T-helper 2 cell treated with Interferon-gamma antibody and Interleukin-4, amounts not matched to agents 100 ng/mL and 5 ng/mL, for 36 hours (primary cell): Measurements from ENCODE around the gene PTH1R. TPM values are rescaled to one million over a fixed set of nuclear protein-coding genes. Genes with fewer than 3 reads are reported as not detected.

Experiments
- intact Hi-C: fragments of 100-400 bp; cut with micrococcal nuclease; formaldehyde crosslinking; loops from one replicate; pipeline ENCODE4 v1.15.1; 2023
- total RNA-seq: library from RNA; stranded (reverse); gene quantifications from 2 replicates; pipeline ENCODE4 v1.2.3, GENCODE V29; 2022

The PTH1R gene
- not detected in 2 replicates for total RNA-seq

DNA sequence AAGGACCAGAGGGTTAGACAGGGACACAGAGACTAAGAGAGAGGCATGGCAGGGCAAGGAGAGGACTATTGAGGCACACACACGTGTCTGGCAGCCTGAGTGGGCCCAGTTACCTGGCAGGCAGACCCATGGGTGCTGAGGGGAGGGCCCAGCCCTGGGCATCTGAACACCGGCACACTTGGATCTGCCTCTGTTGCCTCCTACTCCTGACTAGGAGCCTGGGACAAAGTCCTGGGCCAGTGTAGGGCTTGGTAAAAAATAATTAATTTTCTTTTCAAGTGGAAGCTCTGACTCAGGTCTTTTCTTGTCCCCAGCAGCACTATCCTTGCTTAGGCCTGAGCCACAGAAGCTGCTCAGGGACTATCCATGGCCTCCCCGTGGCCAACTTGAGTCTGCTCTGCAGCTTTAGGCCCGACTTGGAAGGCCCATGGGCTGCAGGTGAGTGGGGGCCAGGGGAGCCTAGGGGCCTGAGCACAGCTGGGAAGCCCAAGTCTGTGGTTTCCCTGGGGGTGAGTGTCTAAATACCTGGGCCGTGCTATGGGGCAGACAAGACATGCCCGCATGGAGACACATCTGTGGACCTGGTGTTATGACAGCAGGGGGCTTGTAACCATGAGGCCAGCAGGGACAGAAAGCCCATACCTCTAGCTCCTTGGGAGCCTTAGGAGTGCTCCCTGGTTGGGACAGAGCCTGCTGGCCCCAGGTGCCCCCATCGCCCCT lies at the start of gene PTH1R:
TSS of gene PTH1R (plus strand) at position 316 of the 720 bp plus-strand sequence. CDS start 5,839 bp downstream, outside the sequence.
- intact Hi-C loops, result no loop called here

DNA sequence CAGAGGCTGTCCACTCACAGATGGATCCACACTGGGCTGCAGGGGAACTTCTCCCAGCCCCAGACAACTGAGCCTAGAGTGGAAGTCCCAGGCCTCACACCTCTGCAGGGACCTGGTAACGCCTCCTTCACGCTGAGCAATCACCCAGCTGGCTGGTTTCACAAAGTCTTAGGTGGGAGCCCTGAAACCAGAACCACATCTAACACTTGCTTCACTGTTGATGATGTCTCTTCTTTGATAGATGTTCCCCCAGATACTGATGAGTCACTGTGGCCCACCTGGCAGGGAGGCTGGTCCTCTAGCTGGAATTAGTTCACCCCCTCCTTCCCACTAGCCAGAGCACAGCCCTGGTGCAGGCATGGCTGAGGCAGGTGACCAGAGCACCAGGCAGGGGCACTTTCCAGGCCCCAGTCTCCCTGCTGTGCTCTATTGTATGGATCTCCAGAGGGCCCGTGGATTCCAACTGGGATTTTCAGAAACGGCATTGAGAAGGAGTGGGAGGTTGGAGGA lies 47.8 kb upstream of the PTH1R start:
- intact Hi-C loops, result no loop called here

DNA sequence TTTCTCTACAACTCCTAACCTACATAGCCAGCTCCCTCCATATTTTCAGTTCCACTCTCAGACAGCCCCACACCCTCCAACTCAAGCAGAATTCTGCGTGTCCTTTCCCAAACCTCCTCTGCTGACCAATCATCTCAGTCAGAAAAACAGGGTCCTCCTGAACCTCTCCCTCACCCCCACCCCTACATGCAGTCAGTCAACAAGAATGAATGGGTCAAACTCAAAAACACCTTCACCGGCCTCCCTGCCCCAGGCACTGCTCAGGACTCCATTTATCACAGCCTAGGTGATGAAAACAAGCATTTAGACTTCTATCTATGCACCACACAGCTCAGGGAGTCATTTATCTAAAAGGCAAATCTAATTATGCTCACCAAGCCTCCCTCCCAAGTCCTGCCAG lies 46.7 kb upstream of the PTH1R start:
- intact Hi-C loops, result no loop called here

DNA sequence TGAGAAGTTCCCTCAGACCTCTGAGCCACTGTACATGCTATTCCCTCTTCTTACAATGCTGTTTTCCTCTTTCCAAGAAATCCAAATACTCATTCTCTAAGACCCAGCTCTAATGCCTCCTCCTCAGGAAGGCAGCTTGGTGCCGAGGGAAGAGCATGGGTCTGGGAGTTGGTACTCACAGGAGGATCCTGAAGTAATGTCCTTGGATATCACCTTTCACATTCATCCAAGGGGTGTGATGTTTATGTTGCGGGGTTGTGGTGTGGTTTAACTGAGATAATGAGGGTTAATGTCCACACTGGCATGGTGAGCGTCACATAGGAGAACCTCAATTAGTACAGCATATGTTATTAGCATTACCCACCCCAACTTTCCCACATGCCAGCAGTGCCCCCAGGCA lies 46.2 kb upstream of the PTH1R start:
- intact Hi-C loops, result no loop called here

DNA sequence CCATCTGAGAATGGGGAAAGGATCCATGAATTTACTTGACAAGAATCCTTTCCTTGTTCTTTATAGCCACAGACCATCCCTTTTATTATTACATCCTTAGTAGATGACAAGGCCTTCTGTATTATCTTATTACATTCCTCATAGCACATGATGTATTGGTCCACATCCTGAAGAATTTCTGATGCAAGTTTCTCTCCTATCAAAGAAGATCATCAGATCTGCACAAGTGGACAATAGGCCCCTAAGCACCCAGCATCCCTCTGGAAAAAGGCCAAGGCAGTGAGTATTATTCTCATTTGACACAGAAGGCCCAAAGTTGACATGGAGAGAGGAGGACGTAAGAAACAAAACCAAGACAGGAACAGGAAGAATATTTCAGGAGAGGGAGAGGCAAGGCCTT lies 45.7 kb upstream of the PTH1R start:
- intact Hi-C loops, result no loop called here

DNA sequence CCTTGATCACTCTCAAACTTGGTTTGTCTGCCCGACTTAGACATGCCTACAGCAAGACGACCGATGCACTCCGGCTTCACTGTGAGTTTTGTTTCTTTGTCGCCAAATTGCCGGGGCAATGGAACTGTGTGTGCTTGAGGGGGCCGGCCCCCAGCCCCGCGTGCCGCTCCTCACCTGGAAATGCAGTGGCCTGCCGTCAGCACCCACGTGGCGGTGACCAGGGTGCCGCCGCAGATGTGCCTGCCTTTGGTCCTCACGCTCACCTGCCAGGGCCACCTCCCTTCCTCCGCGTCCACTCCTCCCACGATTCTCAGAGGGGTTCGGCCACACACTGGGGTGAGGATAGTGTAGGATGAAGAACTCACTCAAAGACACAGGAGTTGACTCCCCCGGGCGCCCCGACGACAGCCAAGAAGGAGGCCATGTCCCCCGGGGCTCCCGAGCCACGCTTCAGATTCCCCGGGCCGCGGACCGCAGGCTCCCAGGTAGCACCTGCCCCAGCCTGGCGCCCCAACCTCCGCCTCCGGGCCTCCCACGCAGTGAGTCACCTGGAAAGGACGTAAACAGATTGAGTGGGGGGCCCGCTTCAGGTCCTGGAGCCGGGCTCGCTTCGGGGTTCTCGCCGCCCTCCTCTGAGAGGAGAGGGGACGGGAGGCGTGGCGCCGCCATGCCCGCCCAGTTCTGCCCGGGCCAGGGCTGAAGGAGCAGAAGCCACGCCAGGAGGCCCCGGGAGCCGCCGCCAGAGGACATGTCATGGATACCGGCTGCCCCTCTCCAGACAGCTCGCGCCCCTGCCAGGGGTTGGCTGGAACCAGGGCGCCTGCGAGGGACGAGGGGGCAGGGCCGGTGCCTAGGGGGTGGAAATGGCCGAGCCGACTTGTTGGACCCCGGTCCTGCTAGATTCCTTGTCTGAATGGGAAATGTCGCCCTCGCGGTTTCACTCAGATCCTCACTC lies 43.9 kb upstream of the PTH1R start:
- intact Hi-C loops, result no loop called here

DNA sequence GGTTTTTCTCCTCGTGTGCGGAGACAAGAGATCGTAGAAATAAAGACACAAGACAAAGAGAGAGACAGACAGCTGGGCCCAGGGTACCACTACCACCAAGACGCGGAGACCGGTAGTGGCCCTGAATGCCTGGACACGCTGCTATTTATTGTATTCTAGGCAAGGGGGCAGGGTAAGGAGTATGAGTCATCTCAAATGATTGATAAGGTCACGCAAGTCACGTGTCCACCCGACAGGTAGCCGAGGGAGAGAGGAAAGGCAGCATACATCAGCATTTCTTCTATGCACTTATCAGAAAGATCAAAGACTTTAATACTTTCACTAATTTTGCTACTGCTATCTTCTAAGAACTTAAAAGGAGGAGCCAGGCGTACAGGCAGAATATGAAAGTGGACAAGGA lies 42.5 kb upstream of the PTH1R start:
- intact Hi-C loops, result no loop called here

DNA sequence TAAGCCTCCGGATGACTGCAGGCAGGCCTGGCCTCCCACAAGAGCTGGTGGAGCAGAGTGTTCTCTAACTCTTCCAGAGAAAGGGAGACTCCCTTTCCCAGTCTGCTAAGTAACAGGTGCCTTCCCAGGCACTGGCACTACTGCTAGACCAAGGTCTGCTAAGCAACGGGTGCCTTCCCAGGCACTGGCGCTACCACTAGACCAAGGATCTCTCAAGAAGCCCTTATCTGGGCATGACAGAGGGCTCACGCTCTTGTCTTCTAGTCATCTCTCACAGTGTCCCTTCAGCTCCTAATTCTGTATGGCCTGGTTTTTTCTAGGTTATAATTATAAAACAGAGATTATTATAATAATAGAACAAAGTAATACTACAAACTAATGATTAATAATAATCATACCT lies 42.0 kb upstream of the PTH1R start:
- intact Hi-C loops, result no loop called here

DNA sequence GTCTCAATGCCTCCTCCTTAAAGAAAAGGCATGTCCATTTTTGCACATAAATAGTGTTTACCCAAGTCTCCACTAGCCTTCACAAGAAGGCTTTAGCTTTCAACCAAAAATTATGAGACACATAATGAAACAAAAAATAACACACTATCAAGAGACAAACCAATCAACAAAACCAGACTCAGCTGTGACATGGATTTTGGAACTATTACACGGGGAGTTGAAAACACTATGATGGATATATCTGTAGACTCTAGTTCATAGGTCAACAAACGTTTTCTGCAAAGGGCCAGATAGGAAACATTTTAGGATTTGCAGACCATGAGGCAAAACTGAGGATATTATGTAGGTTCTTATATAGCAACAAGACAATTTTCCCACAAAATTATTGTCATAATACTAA lies 39.2 kb upstream of the PTH1R start:
- intact Hi-C loops, result no loop called here

DNA sequence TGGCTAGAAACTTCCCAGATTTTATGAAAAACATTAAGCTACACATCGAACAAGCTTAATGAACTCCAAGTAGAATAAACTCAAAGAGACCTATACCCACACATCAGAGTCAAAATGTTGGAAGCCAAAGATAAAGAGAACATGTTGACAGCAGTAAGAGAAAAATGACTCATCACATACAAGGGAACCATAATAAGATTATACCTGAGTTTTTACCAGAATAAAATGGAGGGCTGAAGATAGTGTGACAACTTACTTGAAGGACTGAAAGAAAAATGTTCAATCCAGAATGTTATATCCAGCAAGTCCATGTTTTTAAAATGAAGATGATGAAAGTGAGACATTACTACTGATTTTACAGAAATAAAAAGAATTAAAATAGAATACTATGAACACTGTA lies 37.0 kb upstream of the PTH1R start:
- intact Hi-C loops, result no loop called here

DNA sequence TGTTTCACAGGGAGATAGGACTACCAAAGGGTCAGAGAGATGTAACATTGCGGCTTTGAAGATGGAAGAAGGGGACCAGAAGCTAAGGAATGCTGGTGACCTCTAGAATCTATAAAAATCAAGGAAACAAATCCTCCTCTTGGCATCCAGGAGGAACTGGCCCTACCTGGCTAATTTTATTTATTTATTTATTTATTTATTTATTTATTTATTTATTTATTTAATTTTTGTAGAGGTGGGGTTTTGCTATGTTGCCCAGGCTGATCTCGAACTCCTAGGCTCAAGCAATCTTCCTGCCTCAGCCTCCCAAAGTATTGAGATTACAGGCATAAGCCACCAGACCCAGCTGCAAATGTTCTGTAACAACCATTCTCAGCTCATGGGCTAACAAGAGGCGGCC lies 34.0 kb upstream of the PTH1R start:
- intact Hi-C loops, result no loop called here

DNA sequence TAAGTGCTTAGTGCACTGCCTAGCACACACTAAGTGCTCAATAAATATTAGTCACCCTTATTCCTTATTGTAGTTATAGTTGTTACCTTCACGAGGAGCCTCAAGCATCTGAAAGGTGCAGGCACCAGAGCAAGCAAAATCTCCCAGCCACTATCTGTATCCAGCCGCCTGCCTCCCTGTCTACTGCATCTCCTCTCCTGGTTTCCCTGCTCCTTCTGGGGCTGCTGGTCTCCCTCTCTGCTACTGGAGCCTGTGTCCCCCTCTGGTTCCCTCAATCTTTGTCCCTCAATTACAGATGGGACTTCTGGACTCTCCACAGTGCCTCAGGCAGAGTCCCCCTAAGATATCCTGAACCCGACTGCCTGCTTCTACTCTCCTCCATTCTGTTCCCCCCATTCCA lies 33.1 kb upstream of the PTH1R start:
- intact Hi-C loops, result no loop called here

DNA sequence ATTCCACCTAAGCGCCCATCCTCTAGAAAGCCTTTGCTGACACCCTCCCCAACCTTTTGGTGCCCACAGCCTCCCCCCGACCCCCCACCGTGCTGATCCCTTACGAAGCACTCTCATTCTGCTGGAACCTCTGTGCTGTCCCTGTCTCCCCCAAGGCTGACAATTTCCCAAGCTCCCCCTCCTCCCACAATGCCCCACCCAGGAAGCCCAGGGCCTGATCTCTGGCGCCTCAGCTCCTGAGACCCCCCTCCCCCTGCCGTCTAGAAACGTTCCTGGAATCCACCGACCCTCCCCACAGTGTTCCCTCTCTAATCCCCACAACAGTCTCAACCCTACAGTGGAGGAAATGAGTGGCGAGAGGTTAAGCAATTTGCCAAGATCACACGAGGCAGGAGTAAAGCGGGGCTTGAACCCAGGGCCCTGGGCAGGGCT lies 32.6 kb upstream of the PTH1R start:
- intact Hi-C loops, result no loop called here

DNA sequence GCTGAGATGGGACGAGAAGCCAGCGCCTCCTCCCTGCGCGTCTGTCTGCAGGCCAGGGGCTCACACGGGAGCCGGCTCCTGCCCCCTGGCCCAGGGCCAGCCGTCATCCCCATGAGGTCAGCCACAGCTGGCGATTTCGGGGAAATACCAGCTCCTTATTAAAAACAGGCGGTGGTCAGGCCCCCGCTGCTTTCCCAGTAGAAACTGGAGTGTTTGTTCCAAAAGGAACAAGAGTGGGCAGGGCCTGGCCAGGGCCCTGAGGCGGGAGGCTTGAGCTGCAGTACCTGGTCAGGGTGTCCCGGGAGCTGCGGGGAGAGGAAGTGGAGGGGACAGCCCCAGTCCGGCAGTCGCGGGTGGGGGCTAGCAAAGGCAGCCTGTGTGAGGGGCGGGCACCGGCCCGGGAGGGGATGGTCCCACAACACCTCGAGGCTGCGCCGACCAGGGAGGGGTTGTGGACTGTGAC lies 32.1 kb upstream of the PTH1R start:
- intact Hi-C loops, result no loop called here

DNA sequence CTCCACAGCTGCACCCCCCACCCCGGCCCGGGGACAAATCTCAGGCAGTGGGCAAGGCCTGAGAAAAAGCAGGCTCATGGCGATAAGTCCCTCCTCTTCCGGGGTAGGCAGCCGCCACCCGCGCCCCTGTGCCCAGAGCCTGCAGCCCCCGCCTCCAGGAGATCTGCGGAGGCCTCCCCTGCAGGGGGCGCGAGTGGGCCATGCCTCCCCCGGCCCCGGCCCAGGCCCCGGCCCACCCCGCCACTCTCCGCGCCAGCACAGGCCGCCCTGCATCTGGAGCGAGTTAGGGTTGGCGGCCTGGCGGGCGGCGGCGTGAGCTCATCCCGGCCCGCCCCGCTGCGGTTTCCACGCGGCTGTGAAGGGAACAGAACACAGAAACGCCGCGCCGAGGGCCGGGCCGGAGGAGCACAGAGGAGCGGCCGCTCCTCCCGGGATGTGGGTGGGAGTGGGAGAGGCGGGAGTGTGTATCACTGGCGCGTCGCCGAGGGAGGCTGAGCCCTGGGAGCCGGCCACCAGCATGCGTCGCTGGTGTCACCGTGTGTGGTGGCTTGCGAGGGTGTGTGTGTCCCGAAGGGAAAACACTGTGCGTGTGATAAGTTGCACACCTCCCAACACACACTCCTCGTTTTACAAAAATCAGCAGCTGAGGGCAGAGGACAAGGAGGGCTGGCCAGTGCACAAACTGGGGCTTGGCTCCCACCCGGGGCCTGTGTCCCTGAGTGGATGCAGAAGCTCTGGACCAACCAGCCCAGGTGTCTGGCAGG lies 31.5 kb upstream of the PTH1R start:
- intact Hi-C loops, result no loop called here

DNA sequence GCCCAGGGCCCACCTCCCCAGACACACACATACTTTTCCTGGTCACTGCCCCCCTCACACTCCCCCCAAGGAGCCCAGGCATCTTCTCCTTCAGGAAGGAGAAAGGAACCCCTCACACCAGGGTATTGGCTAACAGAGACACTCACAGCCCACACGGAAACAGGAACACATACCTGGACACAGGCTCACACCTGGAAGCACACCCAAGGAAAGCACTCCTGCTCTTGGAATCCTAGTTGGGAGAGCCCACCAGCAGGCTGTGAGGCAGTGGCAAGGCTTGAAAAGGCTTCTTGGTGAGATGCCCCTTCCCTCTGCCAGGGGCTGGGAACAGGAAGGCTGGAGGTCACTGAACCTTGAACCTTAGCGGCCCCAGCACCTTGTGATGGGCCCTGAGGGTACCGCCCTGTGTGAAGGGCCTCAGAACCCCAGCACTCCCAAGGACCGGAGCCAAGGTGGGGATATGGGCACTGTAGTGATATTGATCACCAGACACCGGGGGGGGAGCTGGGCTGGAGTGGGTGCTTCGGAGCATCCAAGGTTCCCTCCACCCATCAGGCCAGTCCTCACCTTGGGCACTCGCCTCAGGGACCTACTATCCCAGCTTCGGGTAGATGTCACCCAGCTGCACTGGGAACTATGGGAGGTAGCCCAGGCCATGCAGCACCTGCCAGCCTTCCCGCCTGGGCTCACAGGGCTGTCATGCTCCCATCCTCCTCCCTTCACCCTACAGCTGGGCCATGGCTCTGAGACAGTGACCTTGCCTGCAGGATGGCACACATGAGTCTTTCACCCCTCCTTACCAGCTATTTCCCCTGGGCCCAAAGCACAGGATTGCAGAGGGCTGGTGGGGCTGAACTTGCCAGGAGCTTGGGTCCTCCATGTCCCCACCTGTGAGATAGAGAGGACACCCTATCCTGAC lies 30.6 kb upstream of the PTH1R start:
- intact Hi-C loops, result no loop called here

DNA sequence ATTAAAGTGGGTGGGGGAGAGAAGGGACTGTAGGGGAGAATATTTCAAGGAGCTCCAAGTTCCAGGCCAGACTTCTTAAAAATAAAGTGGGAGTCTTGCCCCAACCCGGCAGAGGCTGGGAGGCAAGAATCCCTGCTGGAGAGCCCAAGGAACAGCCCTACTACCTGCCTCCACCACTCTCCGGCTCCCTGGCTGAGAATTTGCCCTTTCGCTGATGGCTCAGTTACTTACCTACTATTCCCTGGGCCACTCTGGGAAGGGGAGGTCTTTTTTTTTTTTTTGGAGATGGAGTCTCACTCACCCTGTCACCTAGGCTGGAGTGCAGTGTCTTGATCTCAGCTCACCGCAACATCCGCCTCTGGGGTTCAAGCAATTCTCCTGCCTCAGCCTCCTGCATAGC lies 29.8 kb upstream of the PTH1R start:
- intact Hi-C loops, result no loop called here

DNA sequence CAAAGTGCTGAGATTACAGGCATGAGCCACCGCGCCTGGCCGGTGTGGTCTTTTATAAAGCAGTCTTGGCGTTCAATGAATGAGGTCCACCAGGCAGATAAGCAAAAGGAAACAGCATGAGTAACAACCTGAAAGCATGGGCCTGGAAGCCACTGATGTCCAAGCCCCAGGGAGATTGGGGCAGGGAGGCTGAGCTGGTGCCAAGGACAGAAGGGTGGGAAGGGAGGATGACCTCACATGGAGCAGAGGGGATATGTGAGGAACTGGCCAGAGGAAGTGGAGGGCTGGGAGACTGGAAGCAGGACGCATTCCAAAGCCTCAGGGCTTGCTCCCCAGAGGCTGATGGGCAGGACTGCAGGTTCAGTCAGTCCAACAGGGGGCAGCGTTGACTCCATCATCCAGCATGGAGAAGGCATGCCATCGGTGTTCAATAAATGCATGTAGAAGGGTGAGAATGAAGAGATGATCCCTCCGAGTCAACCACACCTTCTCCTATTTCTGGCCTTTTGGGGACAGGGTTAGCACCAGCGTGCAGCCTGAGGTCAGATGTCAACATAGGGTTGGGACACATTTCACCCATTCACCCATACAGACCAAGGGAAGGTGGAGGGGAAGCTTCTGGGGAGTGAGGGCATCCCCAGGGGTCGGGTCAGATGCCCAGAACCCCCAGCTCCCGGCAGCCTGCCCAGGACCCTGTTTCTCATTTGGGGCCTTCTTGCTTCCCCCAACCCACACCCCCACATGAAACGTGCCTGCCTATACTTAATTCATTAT lies 29.1 kb upstream of the PTH1R start:
- intact Hi-C loops, result no loop called here

DNA sequence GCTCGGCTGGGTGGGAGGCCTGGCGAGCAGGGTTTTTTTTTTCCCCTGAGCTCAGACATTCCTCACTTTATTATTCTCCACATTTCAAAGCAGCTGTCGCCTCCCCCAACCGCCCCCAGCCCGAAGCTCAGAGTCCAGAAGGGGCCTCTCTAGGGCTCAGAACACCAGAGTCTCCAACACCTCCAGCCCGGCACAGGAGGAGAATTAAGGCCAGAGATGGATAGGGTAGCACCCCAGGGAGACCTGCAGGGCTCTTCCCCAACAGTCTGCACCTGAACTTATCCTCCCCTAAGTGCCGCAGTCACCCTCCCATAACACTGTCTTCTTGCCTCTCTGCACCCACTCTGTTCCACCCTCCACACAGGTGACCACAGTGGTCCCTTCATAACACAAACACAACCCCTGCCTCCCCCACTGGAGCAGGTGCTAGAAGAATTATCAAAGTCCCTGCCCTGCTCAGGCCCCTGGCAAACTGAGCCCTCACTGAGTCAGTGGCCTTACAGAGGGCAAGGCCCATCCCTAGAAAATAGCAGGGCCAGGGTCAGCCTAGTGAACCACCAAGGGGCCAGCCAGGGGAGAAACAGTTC lies 28.4 kb upstream of the PTH1R start:
- intact Hi-C loops, result no loop called here
